Ishikawa (cell line): ENCODE measurements around the gene ALMS1.

Source experiments
- CREB1 ChIP-seq: IDR thresholded peaks from 2 replicates; pipeline ENCODE4 v1.6.1; 2012; ENCODE audit warnings: low read depth
- EGR1 ChIP-seq: IDR thresholded peaks from 2 replicates; pipeline ENCODE4 v1.6.1; 2012
- EP300 ChIP-seq: IDR thresholded peaks from 2 replicates; pipeline ENCODE4 v1.6.1; 2012; ENCODE audit warnings: borderline replicate concordance
- FOXM1 ChIP-seq: IDR thresholded peaks from 2 replicates; pipeline ENCODE4 v1.6.1; 2012; ENCODE audit warnings: low read depth, borderline replicate concordance
- RAD21 ChIP-seq: IDR thresholded peaks from 2 replicates; pipeline ENCODE4 v1.6.1; 2012; ENCODE audit warnings: low read depth
- TAF1 ChIP-seq: IDR thresholded peaks from 2 replicates; pipeline ENCODE4 v1.6.1; 2012; ENCODE audit warnings: low read depth, mild to moderate bottlenecking
- USF1 ChIP-seq: IDR thresholded peaks from 2 replicates; pipeline ENCODE4 v1.6.1; 2012

GRCh38 chr2:73528688-73529087, 143.1 kb downstream of the ALMS1 start:
- TF ChIP-seq EP300 (no peak), RAD21 (no peak), CREB1 (no peak), USF1 (no peak), FOXM1 (no peak), EGR1 (no peak), TAF1 (no peak)
